OCI-M1 (cell line): ENCODE measurements around the gene CELF6.
A peak's percentile ranks its signal among the peaks of the same experiment; 100 is the strongest.

Experiments used
- DNase-seq: peaks from one replicate; lab custom pipeline; 2025; lab: John Stamatoyannopoulos, UW

CELF6 gene

DNA sequence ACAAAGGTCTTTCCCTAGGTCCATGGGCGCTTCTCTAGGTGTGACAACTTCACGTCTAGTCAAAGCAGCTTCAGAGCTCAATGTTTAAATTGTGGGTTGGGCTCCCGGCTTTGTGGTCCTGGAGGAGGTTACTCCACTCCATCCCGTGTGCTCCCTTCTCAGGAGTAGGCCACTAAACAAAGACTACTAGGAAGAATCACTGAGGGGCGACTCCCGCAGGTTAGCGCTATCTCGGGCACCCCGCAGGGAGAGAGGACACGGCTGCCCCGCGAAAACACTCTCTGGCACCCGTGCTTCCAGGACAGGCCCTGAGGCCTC is 48.1 kb downstream of the CELF6 start:
- DNase-seq, result peak; percentile 38

DNA sequence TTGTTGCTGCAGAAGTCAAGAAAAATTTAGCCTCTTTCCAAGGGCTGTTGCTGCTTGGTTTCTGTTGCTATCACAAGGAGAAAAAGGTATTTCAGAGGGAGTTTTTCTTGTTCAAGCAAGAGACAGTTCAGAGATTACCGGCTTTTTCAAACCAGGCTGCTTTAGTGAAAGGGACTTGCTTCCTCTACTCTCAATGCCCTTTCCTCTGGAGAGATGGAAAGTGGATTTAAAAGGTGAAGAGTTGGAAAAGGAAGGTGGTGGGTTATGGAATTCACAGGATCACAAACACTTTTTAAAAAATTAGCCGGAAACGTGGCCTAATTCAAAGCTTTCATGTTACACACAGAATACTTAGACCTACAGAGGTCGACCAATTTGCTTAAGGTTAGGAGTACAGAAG is 48.7 kb downstream of the CELF6 start:
- no peak for DNase-seq

DNA sequence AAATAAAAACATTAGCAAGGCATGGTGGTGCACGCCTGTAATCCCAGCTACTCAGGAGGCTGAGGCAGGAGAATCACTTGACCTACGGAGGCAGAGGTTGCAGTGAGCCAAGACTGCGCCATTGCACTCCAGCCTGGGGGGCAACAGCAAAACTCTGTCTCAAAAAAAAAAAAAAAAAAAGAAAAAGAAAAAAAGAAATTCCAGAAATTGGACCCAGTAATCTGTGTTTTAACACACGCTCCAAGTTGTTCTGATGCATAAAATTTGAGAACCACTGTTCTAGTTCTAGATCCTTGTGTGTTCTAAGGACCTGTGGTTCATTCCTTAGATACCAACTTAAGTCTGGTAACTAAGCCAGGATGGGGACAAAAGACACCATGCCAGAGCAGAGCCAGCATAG is 50.2 kb downstream of the CELF6 start:
- DNase-seq, result no peak

DNA sequence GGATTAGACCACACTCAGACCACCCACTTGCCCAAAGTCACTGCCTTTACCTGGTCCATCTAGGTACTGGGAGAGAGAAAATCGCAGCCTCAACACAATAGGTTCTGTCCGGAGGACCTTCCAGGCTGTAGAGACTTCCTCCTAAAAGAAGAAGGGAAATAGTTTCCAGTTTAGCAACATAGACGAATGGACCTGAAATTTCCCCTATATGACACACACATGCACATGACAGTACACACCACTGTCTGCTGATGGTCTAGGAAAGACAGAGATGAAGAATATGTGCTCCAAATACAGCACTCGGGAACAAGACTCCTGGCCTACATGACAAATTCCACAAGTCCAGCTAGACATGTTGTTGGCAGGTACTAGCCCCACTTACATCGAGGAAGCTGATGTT is 54.9 kb downstream of the CELF6 start:
- no peak for DNase-seq

DNA sequence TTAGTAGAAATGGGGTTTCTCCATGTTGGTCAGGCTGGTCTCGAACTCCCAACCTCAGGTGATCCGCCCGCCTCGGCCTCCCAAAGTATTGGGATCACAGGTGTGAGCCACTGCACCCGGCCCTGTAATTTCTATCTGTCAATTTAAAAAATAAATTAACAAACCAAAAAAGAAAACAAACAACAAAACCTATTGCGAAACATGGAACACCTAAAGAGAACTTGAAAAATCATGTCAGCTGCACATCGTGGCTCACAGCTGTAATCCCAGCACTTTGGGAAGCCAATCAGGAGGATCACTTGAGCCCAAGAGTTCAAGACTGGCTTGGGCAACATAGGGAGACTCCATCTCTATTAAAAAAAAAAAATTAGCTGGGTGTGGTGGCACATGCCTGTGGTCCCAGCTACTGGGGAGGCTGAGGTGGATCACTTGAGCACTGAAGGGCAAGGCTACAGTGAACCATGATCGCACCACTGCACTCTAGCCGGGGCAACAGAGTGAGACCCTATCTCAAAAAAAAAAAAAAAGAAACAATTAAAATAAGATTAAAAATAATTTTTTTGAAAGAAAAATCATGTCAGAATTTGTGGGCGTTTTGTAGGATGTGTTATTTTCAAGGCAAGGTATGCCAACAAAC is 67.2 kb downstream of the CELF6 start:
- no peak for DNase-seq

DNA sequence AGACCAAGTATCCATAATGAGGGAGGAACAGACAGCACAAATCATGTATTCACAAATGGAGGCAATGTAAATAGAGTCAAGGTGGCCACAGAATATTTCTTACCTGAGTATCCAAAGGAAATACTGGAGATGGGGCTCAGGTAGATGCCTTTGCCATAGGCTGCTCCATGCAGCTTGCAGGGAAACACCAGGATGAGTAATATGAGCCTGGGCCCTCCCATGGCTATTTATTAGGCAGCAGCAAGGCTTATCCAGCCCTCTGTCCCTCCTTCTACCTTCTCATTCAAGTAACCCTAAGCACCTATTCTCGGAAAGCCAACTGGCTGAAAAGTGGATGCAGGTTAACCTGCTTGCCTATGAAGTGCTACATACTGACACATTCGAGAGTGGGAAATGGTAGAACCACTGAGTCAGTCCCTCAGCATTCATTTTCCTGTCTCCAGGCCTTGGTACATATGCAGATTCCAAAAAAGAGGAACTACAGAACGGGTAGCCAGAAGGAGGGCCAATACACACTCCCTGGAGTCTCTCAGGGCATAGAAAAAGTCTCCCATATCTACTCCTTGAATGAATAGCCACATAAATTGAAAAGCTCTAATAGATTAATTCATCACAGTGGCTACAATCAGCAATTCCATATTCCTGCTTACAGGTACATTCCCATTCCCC is 70.7 kb downstream of the CELF6 start:
- no peak for DNase-seq

DNA sequence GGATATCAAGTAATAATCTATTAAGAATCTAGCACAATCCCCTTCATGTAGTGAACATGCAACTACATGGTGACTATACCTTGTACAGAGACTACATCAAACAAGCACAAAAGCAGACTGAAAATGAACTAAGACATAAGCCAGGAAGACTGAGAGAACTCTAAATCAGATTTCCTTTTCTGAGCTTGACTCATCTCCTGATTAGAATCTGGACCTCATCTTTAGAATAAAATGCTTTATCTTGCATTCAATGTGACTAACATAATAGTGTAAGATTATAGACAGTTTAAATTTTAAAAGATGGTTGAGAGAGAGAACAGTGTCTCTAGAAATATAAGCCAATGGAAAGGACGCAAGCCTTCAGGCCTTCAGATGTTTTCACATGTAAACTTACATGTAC is 71.4 kb downstream of the CELF6 start:
- DNase-seq, result no peak

DNA sequence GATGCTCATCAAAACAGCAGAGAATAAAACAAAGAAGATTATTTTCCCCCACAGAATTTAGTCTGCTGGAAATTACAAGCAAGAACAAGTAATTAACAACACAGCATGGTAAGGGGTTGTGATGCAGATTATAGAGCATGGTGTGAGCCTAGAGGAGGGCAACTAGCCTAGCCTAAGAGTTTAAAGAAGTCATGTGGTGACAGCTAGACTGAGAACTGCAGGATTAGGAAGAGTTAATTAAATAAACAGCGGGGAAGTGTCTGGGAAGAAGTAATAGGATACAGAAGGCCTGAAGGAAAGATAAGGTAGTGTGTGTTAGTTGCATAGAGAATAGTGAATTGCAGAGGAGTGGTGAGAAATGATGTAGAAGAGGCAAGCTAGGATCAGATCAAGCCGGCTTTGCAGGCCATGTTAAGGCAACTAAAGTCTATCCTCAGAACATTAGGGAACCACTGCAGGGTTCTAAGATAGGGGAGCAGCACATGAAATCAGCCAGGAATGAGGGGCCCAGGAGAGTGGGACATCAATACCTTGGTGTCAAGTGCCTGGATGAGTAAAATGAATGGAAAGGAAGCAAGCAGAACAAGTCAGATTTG is 77.1 kb downstream of the CELF6 start:
- no peak for DNase-seq

DNA sequence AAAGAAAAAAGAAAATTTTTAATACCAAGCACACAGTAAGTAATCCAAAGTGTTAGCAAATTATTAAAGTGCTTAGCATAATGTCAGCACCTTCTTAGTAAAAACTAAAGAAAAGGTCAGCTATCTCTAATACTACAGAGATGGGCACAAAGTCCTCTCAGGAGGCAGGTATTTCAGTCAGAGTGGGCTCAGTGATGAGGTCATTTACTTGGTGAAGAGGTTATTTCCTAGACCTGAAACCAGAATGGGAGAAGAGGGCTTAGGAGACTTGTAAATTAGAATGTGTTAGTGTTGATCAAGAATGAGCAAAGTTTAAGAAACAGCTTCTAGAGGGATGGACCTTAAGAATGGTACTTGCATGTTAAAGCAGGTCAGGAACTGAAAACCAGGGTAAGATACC is 80.3 kb downstream of the CELF6 start:
- no peak for DNase-seq

DNA sequence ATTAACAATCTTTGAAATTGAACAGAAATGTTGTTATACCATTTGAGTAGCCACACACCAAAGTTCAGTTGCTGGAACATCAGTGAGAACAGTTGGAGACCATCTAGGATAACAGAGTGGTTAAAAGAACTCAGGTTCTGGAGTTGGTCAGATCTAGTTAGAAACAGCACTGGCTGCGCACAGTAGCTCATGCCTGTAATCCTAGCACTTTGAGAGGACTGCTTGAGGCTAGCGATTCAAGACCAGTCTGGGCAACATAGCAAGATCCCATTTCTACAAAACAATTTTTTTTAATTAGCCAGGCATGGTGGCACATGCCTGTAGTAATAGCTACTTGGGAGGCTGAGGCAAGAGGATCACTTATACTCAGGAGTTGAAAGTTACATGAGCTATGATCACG is 81.4 kb downstream of the CELF6 start:
- no peak for DNase-seq

DNA sequence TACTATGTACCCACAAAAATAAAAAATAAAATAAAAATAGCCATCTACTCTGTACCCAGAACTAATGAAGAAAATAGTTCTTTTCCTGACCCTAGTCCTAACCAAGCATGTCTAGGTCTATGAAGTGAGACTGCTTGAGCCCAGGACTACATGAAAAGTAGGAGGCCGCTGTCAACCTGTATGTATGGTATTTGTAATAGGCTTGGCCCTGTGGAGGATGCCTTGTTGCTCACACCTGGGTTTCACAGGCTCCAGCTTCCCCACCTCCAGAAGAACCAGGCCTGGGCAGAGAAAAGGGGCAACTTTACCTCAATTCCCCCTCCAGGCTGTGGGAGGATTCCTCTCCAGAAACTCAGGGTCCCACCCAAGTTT is 82.1 kb downstream of the CELF6 start:
- DNase-seq, result no peak

DNA sequence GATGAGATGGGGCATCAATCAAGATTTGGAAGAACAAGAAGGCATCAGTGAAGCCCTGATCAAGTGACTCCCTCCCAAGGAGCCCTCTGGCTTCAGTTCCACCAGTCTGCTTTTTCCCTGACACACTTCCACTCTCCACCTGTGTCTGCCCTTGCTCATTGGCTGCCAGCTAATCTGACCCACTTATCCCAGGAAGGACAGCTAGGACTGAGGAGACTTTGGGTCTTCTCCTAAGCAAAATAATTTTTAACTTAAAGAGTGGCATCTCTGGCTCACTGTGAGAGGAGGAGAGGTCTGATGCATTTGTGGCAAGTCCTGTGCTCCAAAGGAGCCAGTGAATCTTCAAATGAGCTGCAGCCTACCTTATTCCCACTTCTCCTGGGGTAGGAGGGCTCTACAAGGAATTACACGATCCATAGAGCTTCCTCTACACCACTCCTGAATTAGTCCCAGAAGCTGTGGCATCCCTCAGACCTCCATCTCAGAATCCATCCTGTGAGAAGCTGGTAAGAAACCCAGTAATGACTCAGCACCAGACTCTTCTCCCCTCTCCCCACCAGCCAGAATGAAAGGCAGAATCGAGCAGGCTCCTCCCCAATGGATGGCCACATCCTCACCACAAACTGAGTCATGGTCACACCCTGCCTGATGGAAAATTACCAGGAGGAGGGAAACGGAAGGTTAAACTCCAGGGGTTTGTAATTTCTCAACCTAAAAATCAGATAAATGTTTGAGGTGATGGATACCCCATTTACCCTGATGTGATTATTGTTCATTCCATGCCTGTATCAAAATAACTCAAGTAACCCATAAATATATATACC is 82.7 kb downstream of the CELF6 start:
- peak; percentile 96 for DNase-seq

DNA sequence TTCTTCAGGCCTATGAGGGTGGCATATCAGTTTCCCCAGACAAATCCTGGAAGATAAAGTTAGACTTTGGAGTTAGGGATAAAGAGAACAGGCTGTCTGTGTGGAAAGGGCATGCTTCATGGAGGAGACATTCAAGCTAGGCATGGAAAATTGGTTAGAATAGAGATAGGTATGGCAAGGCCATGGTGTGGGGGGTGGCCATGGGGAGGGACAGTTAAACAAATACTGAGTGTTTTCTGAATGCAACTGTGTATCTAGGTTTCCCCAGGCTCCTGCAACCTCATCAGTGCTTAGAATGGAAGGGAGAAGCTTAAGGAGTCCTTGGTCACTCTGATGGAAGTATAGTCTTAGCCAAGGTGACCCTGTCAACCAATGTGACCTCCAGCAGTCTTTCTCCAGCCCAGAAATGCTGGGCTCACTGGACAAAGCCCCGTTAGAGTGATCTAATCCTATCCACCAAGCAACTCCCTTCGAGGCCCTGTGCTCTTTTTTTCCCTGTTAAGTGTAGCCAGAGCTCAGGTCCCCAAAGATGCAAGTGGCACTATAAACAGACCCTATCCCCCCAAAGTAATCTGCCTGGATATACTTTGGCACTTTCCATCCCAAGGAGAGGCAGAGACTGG is 83.5 kb downstream of the CELF6 start:
- peak; percentile 47 for DNase-seq

DNA sequence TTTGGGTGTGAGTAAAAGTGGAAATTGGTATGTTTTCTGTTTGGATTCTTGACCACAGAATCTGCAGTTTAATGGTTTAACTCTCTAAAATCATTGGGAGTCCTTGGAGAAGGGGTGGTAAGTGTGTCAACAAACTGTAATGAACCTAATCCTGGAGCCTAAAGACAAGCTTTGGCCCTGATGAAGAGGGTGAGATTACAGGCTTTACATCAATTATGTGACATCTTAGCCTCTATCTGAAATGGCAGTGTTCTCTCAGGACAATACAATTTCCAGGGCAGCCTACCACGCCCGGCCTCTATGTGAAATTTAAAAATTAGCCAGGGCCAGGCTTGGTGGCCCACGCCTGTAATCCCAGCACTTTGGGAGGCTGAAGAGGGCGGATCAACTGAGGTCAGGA is 84.7 kb downstream of the CELF6 start:
- DNase-seq, result no peak
